Measurements from ENCODE around the gene SLC35D2.

The SLC35D2 gene

DNA sequence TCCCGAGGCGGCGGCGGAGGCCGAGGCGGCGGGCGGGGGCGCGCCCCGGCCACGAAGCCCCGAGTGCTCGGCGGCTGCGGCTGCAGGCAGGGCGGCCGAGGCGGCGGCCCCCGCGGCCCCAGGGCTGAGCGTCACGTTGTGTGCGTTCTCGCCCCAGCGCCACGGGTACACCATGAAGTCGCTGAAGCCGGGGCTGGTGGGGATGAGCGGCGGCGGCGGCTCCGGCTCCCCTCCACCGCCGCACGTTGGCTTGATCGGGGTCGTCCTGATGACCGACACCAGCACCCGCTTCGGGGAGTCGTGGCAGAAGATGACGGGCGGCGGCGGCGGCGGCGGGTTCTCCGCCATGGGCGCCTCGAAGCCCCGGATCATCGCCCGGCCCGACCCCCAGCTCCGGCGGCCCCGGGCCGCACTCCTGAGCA, 34.2 kb upstream of the SLC35D2 start:
- H2AK5ac ChIP-seq (ENCODE audit: low read length): no peak overlapping the region
- H3K18ac ChIP-seq (ENCODE audit: low read length): peak overlapping the region; percentile 42
- H3K56ac ChIP-seq (ENCODE audit: low read length): peak overlapping the region; percentile 93
- peak overlapping the region; percentile 65 for H3K4ac ChIP-seq (ENCODE audit: low read depth, low read length)
- WGBS (ENCODE audit: extremely low coverage, insufficient coverage, low lambda C conversion rate): no CpG with 5 or more reads among the region's 62 CpGs
- H3K27me3 ChIP-seq (ENCODE audit: insufficient read depth, low read length, poor library complexity): no peaks in the 10 kb centered on the region
- no peak overlapping the region for H4K8ac ChIP-seq (ENCODE audit: low read depth, low read length)
- H3K4me1 ChIP-seq (ENCODE audit: control insufficient read depth, low read depth, low read length): no peaks in the 10 kb centered on the region
- H2BK120ac ChIP-seq (ENCODE audit: low read depth, low read length): no peak overlapping the region
- no peak for DNase-seq
- peak overlapping the region; percentile 93 for H3K4me2 ChIP-seq (ENCODE audit: low read length)
- H3K79me1 ChIP-seq (ENCODE audit: low read length): peaks cover 3% of the 10 kb centered on the region
- no peak overlapping the region for H2BK5ac ChIP-seq (ENCODE audit: low read length)
- peak overlapping the region; percentile 80 for H3K27ac ChIP-seq (ENCODE audit: low read depth, low read length)
- H2BK15ac ChIP-seq (replicated peaks; ENCODE audit: low read depth): no peak overlapping the region
- H3K79me2 ChIP-seq (ENCODE audit: control insufficient read depth, insufficient read depth, low read length): peaks cover 34% of the 10 kb centered on the region
- no peak overlapping the region for H3K23ac ChIP-seq (ENCODE audit: low read length)
- H3K4me3 ChIP-seq (ENCODE audit: low read length): peak overlapping the region; percentile 86
- peak overlapping the region; percentile 96 for H3K9ac ChIP-seq (ENCODE audit: low read length)
- H3K36me3 ChIP-seq (ENCODE audit: control insufficient read depth, insufficient read depth, low read length): no peaks in the 10 kb centered on the region
- no peak overlapping the region for H4K5ac ChIP-seq (ENCODE audit: low read length)

DNA sequence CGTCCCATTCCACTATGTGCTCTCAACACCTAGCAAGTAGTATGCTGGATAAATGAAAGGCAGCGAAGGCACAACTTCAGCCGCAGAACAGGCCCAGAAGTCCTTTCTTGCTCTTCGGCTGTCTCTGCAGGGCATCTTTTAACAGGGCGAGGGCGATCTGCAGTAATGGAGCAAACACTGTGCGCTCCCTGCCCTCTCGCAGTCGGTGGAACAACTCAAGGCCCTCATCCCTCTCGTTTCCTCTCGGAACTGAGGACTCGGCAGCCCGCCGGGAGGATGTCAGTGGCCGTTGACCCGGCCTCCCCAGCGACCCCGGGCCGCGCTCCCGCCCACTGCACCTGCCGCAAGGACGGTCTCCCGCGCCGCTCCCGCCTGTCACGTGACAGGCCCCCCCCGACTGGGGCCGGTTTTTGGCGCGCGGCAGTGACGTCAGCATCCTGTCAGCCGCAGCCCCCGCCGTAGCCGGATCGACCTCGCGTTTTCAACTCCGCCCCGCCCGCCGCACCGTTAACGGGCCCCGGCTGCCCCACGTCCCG, 33.6 kb upstream of the SLC35D2 start:
- Histone ChIP-seq H3K9ac (ENCODE audit: low read length) (peak overlapping the region; percentile 77), H3K27me3 (ENCODE audit: insufficient read depth, low read length, poor library complexity) (no peaks in the 10 kb centered on the region), H4K5ac (ENCODE audit: low read length) (no peak overlapping the region), H2BK5ac (ENCODE audit: low read length) (no peak overlapping the region), H3K4me3 (ENCODE audit: low read length) (peak overlapping the region; percentile 90), H3K4me1 (ENCODE audit: control insufficient read depth, low read depth, low read length) (no peaks in the 10 kb centered on the region), H3K4me2 (ENCODE audit: low read length) (peak overlapping the region; percentile 70), H3K79me2 (ENCODE audit: control insufficient read depth, insufficient read depth, low read length) (peaks cover 36% of the 10 kb centered on the region), H3K56ac (ENCODE audit: low read length) (peak overlapping the region; percentile 51), H3K23ac (ENCODE audit: low read length) (no peak overlapping the region), H3K79me1 (ENCODE audit: low read length) (peaks cover 3% of the 10 kb centered on the region), H2AK5ac (ENCODE audit: low read length) (no peak overlapping the region), H2BK15ac (replicated peaks; ENCODE audit: low read depth) (no peak overlapping the region), H3K36me3 (ENCODE audit: control insufficient read depth, insufficient read depth, low read length) (no peaks in the 10 kb centered on the region), H3K18ac (ENCODE audit: low read length) (peak overlapping the region; percentile 42), H3K4ac (ENCODE audit: low read depth, low read length) (no peak overlapping the region), H3K27ac (ENCODE audit: low read depth, low read length) (no peak overlapping the region), H2BK120ac (ENCODE audit: low read depth, low read length) (no peak overlapping the region), H4K8ac (ENCODE audit: low read depth, low read length) (no peak overlapping the region)
- DNase-seq: peak; percentile 90
- no CpG with 5 or more reads among the region's 50 CpGs for whole genome bisulfite sequencing (ENCODE audit: extremely low coverage, insufficient coverage, low lambda C conversion rate)

GRCh38 chr9:96413302-96414221, 30.1 kb upstream of the SLC35D2 start:
- Histone ChIP-seq H3K27ac (ENCODE audit: low read depth, low read length) (no peak overlapping the region), H3K79me2 (ENCODE audit: control insufficient read depth, insufficient read depth, low read length) (peaks cover 55% of the 10 kb centered on the region), H2BK15ac (replicated peaks; ENCODE audit: low read depth) (no peak overlapping the region), H3K18ac (ENCODE audit: low read length) (no peak overlapping the region), H3K27me3 (ENCODE audit: insufficient read depth, low read length, poor library complexity) (no peaks in the 10 kb centered on the region), H3K4me2 (ENCODE audit: low read length) (no peak overlapping the region), H3K36me3 (ENCODE audit: control insufficient read depth, insufficient read depth, low read length) (peaks cover 2% of the 10 kb centered on the region), H3K4me1 (ENCODE audit: control insufficient read depth, low read depth, low read length) (no peaks in the 10 kb centered on the region), H4K8ac (ENCODE audit: low read depth, low read length) (no peak overlapping the region), H3K4me3 (ENCODE audit: low read length) (no peak overlapping the region), H3K56ac (ENCODE audit: low read length) (no peak overlapping the region), H2BK5ac (ENCODE audit: low read length) (no peak overlapping the region), H4K5ac (ENCODE audit: low read length) (no peak overlapping the region), H3K4ac (ENCODE audit: low read depth, low read length) (no peak overlapping the region), H2BK120ac (ENCODE audit: low read depth, low read length) (no peak overlapping the region), H3K23ac (ENCODE audit: low read length) (no peak overlapping the region), H2AK5ac (ENCODE audit: low read length) (no peak overlapping the region), H3K9ac (ENCODE audit: low read length) (no peak overlapping the region), H3K79me1 (ENCODE audit: low read length) (peaks cover 9% of the 10 kb centered on the region)
- WGBS (ENCODE audit: extremely low coverage, insufficient coverage, low lambda C conversion rate): no CpG with 5 or more reads among the region's 7 CpGs
- no peak for DNase-seq

- no peak overlapping the region for H3K56ac ChIP-seq (ENCODE audit: low read length)
- H3K18ac ChIP-seq (ENCODE audit: low read length): no peak overlapping the region
- H3K79me2 ChIP-seq (ENCODE audit: control insufficient read depth, insufficient read depth, low read length): peaks cover 57% of the 10 kb centered on the region
- H3K4me3 ChIP-seq (ENCODE audit: low read length): no peak overlapping the region
- H3K9ac ChIP-seq (ENCODE audit: low read length): no peak overlapping the region
- no peak overlapping the region for H2BK120ac ChIP-seq (ENCODE audit: low read depth, low read length)
- DNase-seq: no peak
- H2BK15ac ChIP-seq (replicated peaks; ENCODE audit: low read depth): no peak overlapping the region
- no CpG with 5 or more reads among the region's 8 CpGs for WGBS (ENCODE audit: extremely low coverage, insufficient coverage, low lambda C conversion rate)
- no peaks in the 10 kb centered on the region for H3K4me1 ChIP-seq (ENCODE audit: control insufficient read depth, low read depth, low read length)
- H3K79me1 ChIP-seq (ENCODE audit: low read length): peaks cover 9% of the 10 kb centered on the region
- H2AK5ac ChIP-seq (ENCODE audit: low read length): no peak overlapping the region
- peaks cover 2% of the 10 kb centered on the region for H3K36me3 ChIP-seq (ENCODE audit: control insufficient read depth, insufficient read depth, low read length)
- H4K8ac ChIP-seq (ENCODE audit: low read depth, low read length): no peak overlapping the region
- no peak overlapping the region for H2BK5ac ChIP-seq (ENCODE audit: low read length)
- H3K4ac ChIP-seq (ENCODE audit: low read depth, low read length): no peak overlapping the region
- no peak overlapping the region for H3K4me2 ChIP-seq (ENCODE audit: low read length)
- no peaks in the 10 kb centered on the region for H3K27me3 ChIP-seq (ENCODE audit: insufficient read depth, low read length, poor library complexity)
- no peak overlapping the region for H3K27ac ChIP-seq (ENCODE audit: low read depth, low read length)
- H4K5ac ChIP-seq (ENCODE audit: low read length): no peak overlapping the region
- H3K23ac ChIP-seq (ENCODE audit: low read length): no peak overlapping the region
Observed at GRCh38 chr9:96412174-96412913, 28.8 kb upstream of the SLC35D2 start.

- Histone ChIP-seq H2BK5ac (ENCODE audit: low read length) (no peak overlapping the region), H3K23ac (ENCODE audit: low read length) (no peak overlapping the region), H3K4me3 (ENCODE audit: low read length) (no peak overlapping the region), H3K56ac (ENCODE audit: low read length) (no peak overlapping the region), H2BK120ac (ENCODE audit: low read depth, low read length) (no peak overlapping the region), H2BK15ac (replicated peaks; ENCODE audit: low read depth) (no peak overlapping the region), H3K27me3 (ENCODE audit: insufficient read depth, low read length, poor library complexity) (no peaks in the 10 kb centered on the region), H3K4me2 (ENCODE audit: low read length) (no peak overlapping the region), H3K18ac (ENCODE audit: low read length) (no peak overlapping the region), H2AK5ac (ENCODE audit: low read length) (no peak overlapping the region), H3K9ac (ENCODE audit: low read length) (no peak overlapping the region), H3K4ac (ENCODE audit: low read depth, low read length) (no peak overlapping the region), H3K79me2 (ENCODE audit: control insufficient read depth, insufficient read depth, low read length) (peaks cover 48% of the 10 kb centered on the region), H4K5ac (ENCODE audit: low read length) (no peak overlapping the region), H3K4me1 (ENCODE audit: control insufficient read depth, low read depth, low read length) (no peaks in the 10 kb centered on the region), H3K79me1 (ENCODE audit: low read length) (peaks cover 6% of the 10 kb centered on the region), H4K8ac (ENCODE audit: low read depth, low read length) (no peak overlapping the region), H3K36me3 (ENCODE audit: control insufficient read depth, insufficient read depth, low read length) (peaks cover 2% of the 10 kb centered on the region), H3K27ac (ENCODE audit: low read depth, low read length) (no peak overlapping the region)
- WGBS (ENCODE audit: extremely low coverage, insufficient coverage, low lambda C conversion rate): no CpG with 5 or more reads among the region's 5 CpGs
- DNase-seq: no peak
Observed at GRCh38 chr9:96411129-96411838, 27.8 kb upstream of the SLC35D2 start.

Measured in mesendoderm (in vitro differentiated cells).